DOHH2 (cell line): Measurements from ENCODE around the gene CEP290.

Experiments
- H3F3A ChIP-seq: fragments of 200-600 bp; sonication (generic), shearing (Covaris generic); 2 replicates; pipeline ENCODE4 v1.6.0; 2016; ENCODE audit warnings: antibody characterized with exemption, mild to moderate bottlenecking; ENCODE audit not compliant: control insufficient read depth, insufficient read depth
- H3K27ac ChIP-seq: fragments of 200-600 bp; sonication (generic); 2 replicates; pipeline ENCODE4 v1.5.1; 2014; ENCODE audit warnings: low read depth, mild to moderate bottlenecking, low read length, moderate library complexity
- H3K27me3 ChIP-seq: fragments of 200-600 bp; sonication (generic); 2 replicates; pipeline ENCODE4 v1.6.1; 2014; ENCODE audit warnings: mild to moderate bottlenecking, low read length, mixed read lengths; ENCODE audit not compliant: control insufficient read depth
- H3K36me3 ChIP-seq: fragments of 200-600 bp; sonication (generic); 2 replicates; pipeline ENCODE4 v1.6.1; 2014; ENCODE audit warnings: mild to moderate bottlenecking, low read length, moderate library complexity, mixed read lengths; ENCODE audit not compliant: control insufficient read depth
- H3K4me1 ChIP-seq: fragments of 200-600 bp; sonication (generic); 2 replicates; pipeline ENCODE4 v1.6.1; 2014; ENCODE audit warnings: mild to moderate bottlenecking, low read length, mixed read lengths; ENCODE audit not compliant: control insufficient read depth
- H3K4me2 ChIP-seq: fragments of 200-600 bp; sonication (generic); 2 replicates; pipeline ENCODE4 v1.6.0; 2014; ENCODE audit warnings: mild to moderate bottlenecking, low read length, moderate library complexity
- H3K4me3 ChIP-seq: fragments of 200-600 bp; sonication (generic); 2 replicates; pipeline ENCODE4 v1.5.1; 2014; ENCODE audit warnings: mild to moderate bottlenecking, low read length, mixed read lengths
- H3K79me2 ChIP-seq: fragments of 200-600 bp; sonication (generic); 2 replicates; pipeline ENCODE4 v1.6.1; 2014; ENCODE audit warnings: mild to moderate bottlenecking, low read length, mixed read lengths; ENCODE audit not compliant: control insufficient read depth
- H3K9me2 ChIP-seq: fragments of 200-600 bp; sonication (generic); replicated peaks from 2 replicates; pipeline ENCODE4 v1.6.1; 2014; ENCODE audit warnings: mild to moderate bottlenecking, low read length, mixed read lengths; ENCODE audit not compliant: control insufficient read depth
- H3K9me3 ChIP-seq: fragments of 200-600 bp; sonication (generic); 2 replicates; pipeline ENCODE4 v1.6.1; 2014; ENCODE audit warnings: antibody characterized with exemption, low read length, mixed read lengths; ENCODE audit not compliant: control insufficient read depth, insufficient read depth
- H4K20me1 ChIP-seq: fragments of 200-600 bp; sonication (generic); 2 replicates; pipeline ENCODE4 v1.6.0; 2014; ENCODE audit warnings: low read depth, mild to moderate bottlenecking, antibody characterized with exemption, low read length, moderate library complexity; ENCODE audit not compliant: control insufficient read depth, insufficient read depth
- CTCF ChIP-seq: fragments of 200-600 bp; sonication (generic); IDR thresholded peaks from one replicate; pipeline ENCODE4 v1.5.1; 2014; ENCODE audit warnings: antibody characterized with exemption, mild to moderate bottlenecking, low read depth, low read length; ENCODE audit not compliant: poor library complexity, severe bottlenecking
- EZH2phosphoT487 ChIP-seq: fragments of 200-600 bp; sonication (generic); IDR thresholded peaks from 2 replicates; pipeline ENCODE4 v1.6.1; 2017; ENCODE audit warnings: borderline replicate concordance, mild to moderate bottlenecking, antibody characterized with exemption, low read length, moderate library complexity, mixed read lengths

The CEP290 gene

GRCh38 chr12:88006351-88006750 is 135.5 kb downstream of the CEP290 start:
- H3K4me3 ChIP-seq = no peak overlapping the region
- H3K79me2 ChIP-seq = no peaks in the 10 kb centered on the region
- H3F3A ChIP-seq = no peaks in the 10 kb centered on the region
- H3K9me3 ChIP-seq = no peaks in the 10 kb centered on the region
- no peaks in the 10 kb centered on the region for H3K9me2 ChIP-seq
- H3K36me3 ChIP-seq = no peaks in the 10 kb centered on the region
- H3K27ac ChIP-seq = no peak overlapping the region
- no peak overlapping the region for H3K4me2 ChIP-seq
- no peaks in the 10 kb centered on the region for H3K4me1 ChIP-seq
- H4K20me1 ChIP-seq = no peaks in the 10 kb centered on the region
- TF ChIP-seq CTCF (no peak), EZH2phosphoT487 (no peak)
- no peaks in the 10 kb centered on the region for H3K27me3 ChIP-seq

- H3K9me2 ChIP-seq = no peaks in the 10 kb centered on the region
- H3K79me2 ChIP-seq = no peaks in the 10 kb centered on the region
- TF ChIP-seq CTCF (no peak), EZH2phosphoT487 (no peak)
- H3K36me3 ChIP-seq = no peaks in the 10 kb centered on the region
- no peaks in the 10 kb centered on the region for H3K27me3 ChIP-seq
- no peaks in the 10 kb centered on the region for H3K4me1 ChIP-seq
- H3K27ac ChIP-seq = no peak overlapping the region
- no peaks in the 10 kb centered on the region for H3F3A ChIP-seq
- H3K9me3 ChIP-seq = no peaks in the 10 kb centered on the region
- H3K4me2 ChIP-seq = no peak overlapping the region
- no peak overlapping the region for H3K4me3 ChIP-seq
- no peaks in the 10 kb centered on the region for H4K20me1 ChIP-seq
Measured at GRCh38 chr12:88001327-88001726, 140.6 kb downstream of the CEP290 start.
